ENCODE data around the gene TMEM186.

TMEM186 gene

DNA sequence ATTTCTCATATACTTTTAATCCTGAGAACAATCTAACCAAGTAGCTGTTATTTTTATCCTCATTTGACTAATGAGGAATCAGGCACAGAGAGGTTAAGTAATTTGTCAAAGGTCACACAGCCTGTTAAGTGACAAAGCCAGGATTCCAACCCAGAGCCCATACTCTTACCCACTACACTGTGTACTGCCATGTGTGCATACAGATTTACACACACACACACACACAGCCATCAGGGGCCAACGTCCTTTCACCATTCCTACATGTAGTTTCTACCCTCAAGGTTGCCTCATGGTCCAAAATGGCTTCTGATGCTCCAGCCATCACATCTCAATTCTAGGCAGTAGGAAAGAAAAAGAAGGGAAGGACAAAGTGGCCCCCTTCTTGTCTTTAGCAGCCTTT is 22.1 kb downstream of the TMEM186 start:
- Histone ChIP-seq H3K27ac (ENCODE audit: insufficient read depth, low read length, poor library complexity, severe bottlenecking) (no peak overlapping the region), H3K27me3 (replicated peaks; ENCODE audit: control insufficient read depth, insufficient read depth, low read length, poor library complexity, severe bottlenecking) (no peaks in the 10 kb centered on the region), H3K9me3 (ENCODE audit: control insufficient read depth, low read length) (no peaks in the 10 kb centered on the region), H3K4me3 (ENCODE audit: insufficient read depth, low read depth, low read length, poor library complexity, severe bottlenecking) (no peak overlapping the region), H3K36me3 (ENCODE audit: control insufficient read depth, insufficient read depth, low read length) (peaks cover 37% of the 10 kb centered on the region), H3K4me1 (ENCODE audit: control insufficient read depth, insufficient read depth, low read length, poor library complexity, severe bottlenecking) (no peaks in the 10 kb centered on the region)
- DNase-seq, result no peak

DNA sequence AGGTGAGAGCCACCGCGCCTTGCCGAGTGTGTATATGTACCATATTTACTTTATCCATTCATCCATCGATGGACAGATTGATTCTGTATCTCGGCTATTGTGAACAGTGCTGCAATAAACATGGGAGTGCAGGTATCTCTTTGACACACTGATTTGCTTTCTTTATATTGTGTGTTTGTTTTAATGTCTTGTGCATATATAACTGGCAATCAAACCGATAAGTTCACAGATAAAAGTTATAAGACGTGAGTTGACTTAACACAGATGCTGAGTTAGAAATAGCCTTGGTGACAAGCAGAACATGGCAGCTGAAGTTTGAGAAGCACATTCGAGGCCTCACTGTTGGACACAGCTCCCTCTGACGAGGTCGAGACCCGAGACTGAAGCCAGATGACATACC is 23.2 kb downstream of the TMEM186 start:
- Histone ChIP-seq H3K9me3 (ENCODE audit: control insufficient read depth, low read length) (no peaks in the 10 kb centered on the region), H3K27me3 (replicated peaks; ENCODE audit: control insufficient read depth, insufficient read depth, low read length, poor library complexity, severe bottlenecking) (no peaks in the 10 kb centered on the region), H3K27ac (ENCODE audit: insufficient read depth, low read length, poor library complexity, severe bottlenecking) (no peak overlapping the region), H3K4me3 (ENCODE audit: insufficient read depth, low read depth, low read length, poor library complexity, severe bottlenecking) (no peak overlapping the region), H3K36me3 (ENCODE audit: control insufficient read depth, insufficient read depth, low read length) (peaks cover 37% of the 10 kb centered on the region), H3K4me1 (ENCODE audit: control insufficient read depth, insufficient read depth, low read length, poor library complexity, severe bottlenecking) (no peaks in the 10 kb centered on the region)
- no peak for DNase-seq

DNA sequence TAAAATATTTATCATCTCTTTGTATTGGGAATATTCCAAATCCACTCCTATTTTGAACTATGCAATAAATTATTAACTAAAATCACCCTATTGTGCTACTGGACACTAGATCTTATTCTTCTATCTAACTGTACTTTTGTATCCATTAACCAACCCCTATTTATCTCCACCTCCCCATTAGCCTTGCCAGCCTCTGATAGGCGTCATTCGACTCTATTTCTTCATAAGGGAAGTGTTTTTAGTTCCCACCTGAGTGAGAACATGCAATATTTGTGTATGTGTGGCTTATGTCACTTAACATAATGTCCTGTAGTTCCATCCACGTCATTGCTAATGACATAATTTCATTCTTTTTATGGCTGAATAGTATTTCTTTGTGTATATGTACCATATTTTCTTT is 23.9 kb downstream of the TMEM186 start:
- peaks cover 40% of the 10 kb centered on the region for H3K36me3 ChIP-seq (ENCODE audit: control insufficient read depth, insufficient read depth, low read length)
- no peak overlapping the region for H3K4me3 ChIP-seq (ENCODE audit: insufficient read depth, low read depth, low read length, poor library complexity, severe bottlenecking)
- no peaks in the 10 kb centered on the region for H3K27me3 ChIP-seq (replicated peaks; ENCODE audit: control insufficient read depth, insufficient read depth, low read length, poor library complexity, severe bottlenecking)
- no peak overlapping the region for H3K27ac ChIP-seq (ENCODE audit: insufficient read depth, low read length, poor library complexity, severe bottlenecking)
- H3K4me1 ChIP-seq (ENCODE audit: control insufficient read depth, insufficient read depth, low read length, poor library complexity, severe bottlenecking), result no peaks in the 10 kb centered on the region
- DNase-seq, result no peak
- H3K9me3 ChIP-seq (ENCODE audit: control insufficient read depth, low read length), result no peaks in the 10 kb centered on the region

DNA sequence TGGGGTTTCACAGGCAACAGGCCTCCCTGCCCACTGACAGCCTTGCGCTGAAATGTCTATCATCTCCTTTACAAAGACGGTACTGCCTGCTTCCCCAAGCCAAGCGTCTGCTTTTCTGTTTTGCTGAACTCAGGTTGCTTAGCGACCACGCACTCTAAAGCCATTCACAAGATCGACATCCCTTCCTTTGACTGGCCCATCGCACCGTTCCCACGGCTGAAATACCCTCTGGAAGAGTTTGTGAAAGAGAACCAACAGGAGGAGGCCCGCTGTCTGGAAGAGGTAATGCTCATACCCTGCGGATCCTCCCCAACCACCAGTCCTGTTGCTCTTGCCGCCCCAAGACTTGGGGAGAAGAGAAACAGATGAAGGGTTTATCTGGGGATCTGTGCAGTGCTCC is 28.7 kb downstream of the TMEM186 start:
- H3K4me3 ChIP-seq (ENCODE audit: insufficient read depth, low read depth, low read length, poor library complexity, severe bottlenecking), result no peak overlapping the region
- peaks cover 22% of the 10 kb centered on the region for H3K36me3 ChIP-seq (ENCODE audit: control insufficient read depth, insufficient read depth, low read length)
- no peaks in the 10 kb centered on the region for H3K27me3 ChIP-seq (replicated peaks; ENCODE audit: control insufficient read depth, insufficient read depth, low read length, poor library complexity, severe bottlenecking)
- H3K27ac ChIP-seq (ENCODE audit: insufficient read depth, low read length, poor library complexity, severe bottlenecking), result no peak overlapping the region
- H3K9me3 ChIP-seq (ENCODE audit: control insufficient read depth, low read length), result no peaks in the 10 kb centered on the region
- no peak for DNase-seq
- H3K4me1 ChIP-seq (ENCODE audit: control insufficient read depth, insufficient read depth, low read length, poor library complexity, severe bottlenecking), result no peaks in the 10 kb centered on the region

DNA sequence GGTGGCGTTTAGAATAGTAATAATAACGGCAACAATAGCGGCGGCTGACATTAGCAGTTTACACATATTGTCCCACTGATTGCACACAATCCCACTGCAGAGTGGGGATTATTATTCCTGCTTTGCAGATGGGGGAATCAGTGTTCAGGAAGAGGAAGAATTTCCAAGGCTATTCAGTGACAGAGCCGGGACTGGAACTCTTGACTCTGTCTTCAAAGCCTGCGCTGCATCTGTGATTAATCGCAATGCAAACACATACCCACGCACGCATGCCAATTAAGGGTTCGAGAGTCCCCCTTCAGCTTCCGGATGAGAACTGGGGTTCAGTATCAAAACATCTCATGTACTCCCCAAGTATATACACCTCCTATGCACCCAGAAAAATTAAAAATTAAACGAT is 29.2 kb downstream of the TMEM186 start:
- H3K36me3 ChIP-seq (ENCODE audit: control insufficient read depth, insufficient read depth, low read length), result peaks cover 22% of the 10 kb centered on the region
- no peaks in the 10 kb centered on the region for H3K27me3 ChIP-seq (replicated peaks; ENCODE audit: control insufficient read depth, insufficient read depth, low read length, poor library complexity, severe bottlenecking)
- no peaks in the 10 kb centered on the region for H3K4me1 ChIP-seq (ENCODE audit: control insufficient read depth, insufficient read depth, low read length, poor library complexity, severe bottlenecking)
- DNase-seq, result no peak
- H3K27ac ChIP-seq (ENCODE audit: insufficient read depth, low read length, poor library complexity, severe bottlenecking), result no peak overlapping the region
- H3K4me3 ChIP-seq (ENCODE audit: insufficient read depth, low read depth, low read length, poor library complexity, severe bottlenecking), result no peak overlapping the region
- H3K9me3 ChIP-seq (ENCODE audit: control insufficient read depth, low read length), result no peaks in the 10 kb centered on the region

DNA sequence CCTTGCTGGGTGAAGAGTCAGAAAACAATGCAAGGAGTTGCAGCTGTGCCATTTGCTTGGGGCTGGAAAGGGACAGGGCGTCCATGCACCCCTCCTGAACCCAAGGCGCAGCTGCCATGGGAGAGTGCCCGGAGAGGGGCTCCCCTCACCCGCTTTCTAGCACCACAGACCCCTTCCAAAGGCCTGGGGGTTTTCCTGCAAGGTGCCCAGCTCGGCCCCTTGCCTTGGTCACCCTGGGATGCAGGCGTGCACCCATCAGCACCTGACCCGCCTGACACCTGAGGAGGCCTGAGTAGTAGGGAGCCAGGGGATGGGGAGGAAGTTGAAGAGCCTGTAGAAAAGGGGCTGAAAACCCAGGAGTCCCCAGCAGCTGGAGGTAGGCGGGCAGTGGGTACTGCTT is 30.3 kb downstream of the TMEM186 start:
- Histone ChIP-seq H3K27me3 (replicated peaks; ENCODE audit: control insufficient read depth, insufficient read depth, low read length, poor library complexity, severe bottlenecking) (no peaks in the 10 kb centered on the region), H3K9me3 (ENCODE audit: control insufficient read depth, low read length) (no peaks in the 10 kb centered on the region), H3K4me3 (ENCODE audit: insufficient read depth, low read depth, low read length, poor library complexity, severe bottlenecking) (no peak overlapping the region), H3K36me3 (ENCODE audit: control insufficient read depth, insufficient read depth, low read length) (peaks cover 16% of the 10 kb centered on the region), H3K4me1 (ENCODE audit: control insufficient read depth, insufficient read depth, low read length, poor library complexity, severe bottlenecking) (no peaks in the 10 kb centered on the region), H3K27ac (ENCODE audit: insufficient read depth, low read length, poor library complexity, severe bottlenecking) (no peak overlapping the region)
- no peak for DNase-seq

DNA sequence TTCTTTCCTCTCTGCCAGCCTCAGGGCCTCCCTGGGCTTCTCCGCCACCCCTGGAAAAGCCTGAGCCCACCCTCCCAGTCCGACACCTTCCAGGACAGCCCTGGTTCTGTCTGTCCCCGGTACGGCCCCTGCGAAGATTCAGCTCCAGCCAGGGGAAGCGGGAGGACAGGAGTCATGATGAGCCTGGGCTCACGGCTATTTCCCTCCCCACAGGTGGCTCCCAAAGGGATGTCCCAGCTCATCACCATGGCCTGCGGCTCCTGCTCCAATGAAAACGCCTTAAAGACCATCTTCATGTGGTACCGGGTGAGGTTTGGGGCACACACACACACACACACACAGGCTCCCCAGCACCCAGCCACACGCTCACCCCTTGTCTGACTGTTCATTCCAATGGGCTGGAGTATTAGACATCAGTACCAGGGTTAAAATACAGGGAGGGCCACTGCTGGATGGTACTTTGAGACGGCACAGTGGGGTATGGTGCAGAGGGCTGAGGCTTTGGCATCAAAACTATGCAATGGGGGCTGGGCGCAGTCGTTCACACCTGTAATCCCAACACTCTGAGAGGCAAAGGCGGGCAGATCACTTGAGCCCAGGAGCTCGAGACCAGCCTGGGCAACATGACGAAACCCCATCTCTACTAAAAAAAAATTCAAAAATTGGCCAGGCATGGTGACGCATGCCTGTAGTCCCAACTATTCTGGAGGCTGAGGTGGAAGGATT is 32.8 kb downstream of the TMEM186 start:
- H3K36me3 ChIP-seq (ENCODE audit: control insufficient read depth, insufficient read depth, low read length), result peaks cover 15% of the 10 kb centered on the region
- no peak overlapping the region for H3K4me3 ChIP-seq (ENCODE audit: insufficient read depth, low read depth, low read length, poor library complexity, severe bottlenecking)
- no peak overlapping the region for H3K27ac ChIP-seq (ENCODE audit: insufficient read depth, low read length, poor library complexity, severe bottlenecking)
- DNase-seq, result no peak
- no peaks in the 10 kb centered on the region for H3K27me3 ChIP-seq (replicated peaks; ENCODE audit: control insufficient read depth, insufficient read depth, low read length, poor library complexity, severe bottlenecking)
- H3K9me3 ChIP-seq (ENCODE audit: control insufficient read depth, low read length), result no peaks in the 10 kb centered on the region
- H3K4me1 ChIP-seq (ENCODE audit: control insufficient read depth, insufficient read depth, low read length, poor library complexity, severe bottlenecking), result no peaks in the 10 kb centered on the region

DNA sequence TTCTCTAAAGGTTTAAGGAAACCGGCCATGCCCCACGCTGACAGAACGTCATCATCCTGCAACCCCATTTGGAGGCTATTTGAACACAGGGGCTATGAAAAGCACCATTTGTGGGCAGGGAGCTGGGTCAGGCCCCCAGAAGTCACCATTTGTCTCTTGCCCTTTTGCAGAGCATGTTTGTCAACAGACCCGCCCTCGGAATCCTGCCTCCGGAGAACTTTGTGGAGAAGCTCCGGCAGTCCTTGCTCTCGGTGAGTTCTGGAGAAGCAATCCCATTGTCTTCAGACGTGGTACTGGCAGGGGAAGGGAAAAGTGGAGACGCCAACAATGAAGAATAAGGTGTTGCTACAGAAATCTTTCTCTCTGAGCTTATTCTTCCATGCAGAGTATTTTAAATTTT is 33.5 kb downstream of the TMEM186 start:
- no peaks in the 10 kb centered on the region for H3K27me3 ChIP-seq (replicated peaks; ENCODE audit: control insufficient read depth, insufficient read depth, low read length, poor library complexity, severe bottlenecking)
- H3K27ac ChIP-seq (ENCODE audit: insufficient read depth, low read length, poor library complexity, severe bottlenecking), result no peak overlapping the region
- H3K4me3 ChIP-seq (ENCODE audit: insufficient read depth, low read depth, low read length, poor library complexity, severe bottlenecking), result no peak overlapping the region
- peaks cover 14% of the 10 kb centered on the region for H3K36me3 ChIP-seq (ENCODE audit: control insufficient read depth, insufficient read depth, low read length)
- no peak for DNase-seq
- no peaks in the 10 kb centered on the region for H3K4me1 ChIP-seq (ENCODE audit: control insufficient read depth, insufficient read depth, low read length, poor library complexity, severe bottlenecking)
- H3K9me3 ChIP-seq (ENCODE audit: control insufficient read depth, low read length), result no peaks in the 10 kb centered on the region

DNA sequence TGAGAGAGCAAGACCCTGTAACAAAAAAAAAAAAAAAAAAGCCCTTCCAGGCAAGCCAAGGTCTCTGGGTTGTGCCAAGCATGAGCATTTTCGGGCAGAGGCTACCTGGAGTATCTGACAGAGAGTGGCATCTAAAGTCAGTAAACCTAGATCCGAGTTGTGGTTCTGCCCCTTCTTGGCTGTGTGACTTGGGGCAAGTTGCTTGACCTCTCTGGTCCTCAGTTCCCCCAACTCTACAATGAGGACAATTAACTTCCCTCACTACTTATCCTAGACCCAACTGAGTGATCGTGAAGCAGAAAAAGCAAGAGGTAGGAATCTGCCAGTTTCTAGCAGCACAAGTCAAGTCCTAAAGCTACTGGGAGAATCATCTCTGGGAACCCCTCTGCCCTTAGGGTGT is 34.4 kb downstream of the TMEM186 start:
- no peaks in the 10 kb centered on the region for H3K27me3 ChIP-seq (replicated peaks; ENCODE audit: control insufficient read depth, insufficient read depth, low read length, poor library complexity, severe bottlenecking)
- no peaks in the 10 kb centered on the region for H3K9me3 ChIP-seq (ENCODE audit: control insufficient read depth, low read length)
- H3K27ac ChIP-seq (ENCODE audit: insufficient read depth, low read length, poor library complexity, severe bottlenecking), result no peak overlapping the region
- H3K4me1 ChIP-seq (ENCODE audit: control insufficient read depth, insufficient read depth, low read length, poor library complexity, severe bottlenecking), result no peaks in the 10 kb centered on the region
- DNase-seq, result no peak
- H3K36me3 ChIP-seq (ENCODE audit: control insufficient read depth, insufficient read depth, low read length), result peaks cover 6% of the 10 kb centered on the region
- H3K4me3 ChIP-seq (ENCODE audit: insufficient read depth, low read depth, low read length, poor library complexity, severe bottlenecking), result no peak overlapping the region

DNA sequence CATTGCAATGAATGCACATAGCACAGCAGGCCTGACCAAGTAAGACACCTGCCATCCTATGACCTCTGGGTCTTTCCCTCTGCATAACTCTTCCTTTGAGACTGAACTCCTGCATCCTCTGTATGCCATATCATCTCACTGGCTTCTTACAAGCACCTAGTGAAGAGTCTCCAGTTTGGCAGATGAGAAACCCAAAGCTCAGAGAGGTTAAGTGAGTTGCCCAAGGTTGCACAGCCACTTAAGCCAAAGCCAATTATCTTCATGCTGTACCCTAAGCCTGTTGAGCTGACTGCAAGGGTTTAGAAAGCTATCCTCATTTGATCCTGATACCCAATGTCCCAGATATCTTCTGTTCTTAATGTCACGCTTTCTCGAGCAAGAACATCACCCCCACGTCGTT is 35.2 kb downstream of the TMEM186 start:
- Histone ChIP-seq H3K4me3 (ENCODE audit: insufficient read depth, low read depth, low read length, poor library complexity, severe bottlenecking) (no peak overlapping the region), H3K4me1 (ENCODE audit: control insufficient read depth, insufficient read depth, low read length, poor library complexity, severe bottlenecking) (no peaks in the 10 kb centered on the region), H3K9me3 (ENCODE audit: control insufficient read depth, low read length) (no peaks in the 10 kb centered on the region), H3K36me3 (ENCODE audit: control insufficient read depth, insufficient read depth, low read length) (peaks cover 5% of the 10 kb centered on the region), H3K27ac (ENCODE audit: insufficient read depth, low read length, poor library complexity, severe bottlenecking) (no peak overlapping the region), H3K27me3 (replicated peaks; ENCODE audit: control insufficient read depth, insufficient read depth, low read length, poor library complexity, severe bottlenecking) (no peaks in the 10 kb centered on the region)
- no peak for DNase-seq
